Neural crest cell (in vitro differentiated cells): ENCODE measurements around the gene TTC39B. TPM values are rescaled to one million over a fixed set of nuclear protein-coding genes. Genes with fewer than 3 reads are reported as not detected.
A peak's percentile ranks its signal among the peaks of the same experiment; 100 is the strongest.

ENCODE experiments used
- DNase-seq: peaks from one replicate; pipeline ENCODE4 v3.0.0; 2021; ENCODE audit warnings: low read depth, mixed read lengths, low spot score
- H3K27ac Mint-ChIP-seq: one replicate; pipeline ENCODE4 v1.8.0; 2021; ENCODE audit warnings: mild to moderate bottlenecking, mixed read lengths; ENCODE audit not compliant: unreplicated experiment
- H3K27me3 Mint-ChIP-seq: 2 replicates; pipeline ENCODE4 v1.8.0; 2021; ENCODE audit warnings: low read depth, mild to moderate bottlenecking, mixed read lengths
- H3K36me3 Mint-ChIP-seq: 2 replicates; pipeline ENCODE4 v1.8.0; 2021; ENCODE audit warnings: low read depth, mild to moderate bottlenecking, mixed read lengths
- H3K4me1 Mint-ChIP-seq: 2 replicates; pipeline ENCODE4 v1.8.0; 2021; ENCODE audit warnings: mixed read lengths
- H3K4me3 Mint-ChIP-seq: one replicate; pipeline ENCODE4 v1.8.0; 2021; ENCODE audit warnings: mild to moderate bottlenecking, mixed read lengths
- H3K9me3 Mint-ChIP-seq: 2 replicates; pipeline ENCODE4 v1.8.0; 2021; ENCODE audit warnings: mixed read lengths
- CTCF ChIP-seq: fragments of 200-600 bp; sonication (generic); conservative IDR thresholded peaks from 2 replicates; pipeline ENCODE4 v1.5.0; 2021; ENCODE audit warnings: antibody characterized with exemption, mild to moderate bottlenecking
- total RNA-seq: library from RNA; stranded (reverse); gene quantifications from 2 replicates; pipeline ENCODE4 v1.2.1, GENCODE V29; 2021

TTC39B gene
- total RNA-seq, 1 donor from 2014 or later: 3.7 TPM

- Mint-ChIP-seq H3K27ac (no peak overlapping the region), H3K9me3 (no peaks in the 10 kb centered on the region), H3K36me3 (peaks cover 3% of the 10 kb centered on the region), H3K4me1 (peaks cover 13% of the 10 kb centered on the region), H3K4me3 (peak overlapping the region; percentile 5), H3K27me3 (peaks cover 15% of the 10 kb centered on the region)
- no peak for TF ChIP-seq CTCF
- no peak for DNase-seq
These were observed 2.4 kb downstream of the TTC39B start for GRCh38 chr9:15304632-15305031.

GRCh38 chr9:15300218-15300617 lies 6.8 kb downstream of the TTC39B start:
- peaks cover 13% of the 10 kb centered on the region for H3K36me3 Mint-ChIP-seq
- DNase-seq: no peak
- H3K4me3 Mint-ChIP-seq: no peak overlapping the region
- H3K4me1 Mint-ChIP-seq: no peaks in the 10 kb centered on the region
- no peak overlapping the region for H3K27ac Mint-ChIP-seq
- no peak for TF ChIP-seq CTCF
- H3K27me3 Mint-ChIP-seq: peaks cover 5% of the 10 kb centered on the region
- peaks cover 8% of the 10 kb centered on the region for H3K9me3 Mint-ChIP-seq

GRCh38 chr9:15299374-15299939 lies 7.6 kb downstream of the TTC39B start:
- no peak for TF ChIP-seq CTCF
- H3K9me3 Mint-ChIP-seq: peaks cover 8% of the 10 kb centered on the region

GRCh38 chr9:15298362-15298761 lies 8.7 kb downstream of the TTC39B start:
- Mint-ChIP-seq H3K36me3 (peaks cover 13% of the 10 kb centered on the region), H3K4me1 (no peaks in the 10 kb centered on the region), H3K27ac (no peak overlapping the region), H3K27me3 (no peaks in the 10 kb centered on the region), H3K4me3 (no peak overlapping the region), H3K9me3 (peaks cover 8% of the 10 kb centered on the region)
- no peak for DNase-seq
- no peak for TF ChIP-seq CTCF

More at GRCh38 chr9:15299374-15299939, 7.6 kb downstream of the TTC39B start:
- H3K27ac Mint-ChIP-seq: no peak overlapping the region
- no peaks in the 10 kb centered on the region for H3K27me3 Mint-ChIP-seq
- H3K4me1 Mint-ChIP-seq: no peaks in the 10 kb centered on the region
- no peak overlapping the region for H3K4me3 Mint-ChIP-seq
- DNase-seq: no peak
- peaks cover 13% of the 10 kb centered on the region for H3K36me3 Mint-ChIP-seq

- no peak for TF ChIP-seq CTCF
- Mint-ChIP-seq H3K36me3 (peaks cover 13% of the 10 kb centered on the region), H3K4me3 (no peak overlapping the region), H3K9me3 (peaks cover 8% of the 10 kb centered on the region), H3K27ac (no peak overlapping the region), H3K4me1 (no peaks in the 10 kb centered on the region), H3K27me3 (no peaks in the 10 kb centered on the region)
- DNase-seq: no peak
These were observed 11.1 kb downstream of the TTC39B start for GRCh38 chr9:15295761-15296405.
